ENCODE data around the gene GSK3B.

DNA sequence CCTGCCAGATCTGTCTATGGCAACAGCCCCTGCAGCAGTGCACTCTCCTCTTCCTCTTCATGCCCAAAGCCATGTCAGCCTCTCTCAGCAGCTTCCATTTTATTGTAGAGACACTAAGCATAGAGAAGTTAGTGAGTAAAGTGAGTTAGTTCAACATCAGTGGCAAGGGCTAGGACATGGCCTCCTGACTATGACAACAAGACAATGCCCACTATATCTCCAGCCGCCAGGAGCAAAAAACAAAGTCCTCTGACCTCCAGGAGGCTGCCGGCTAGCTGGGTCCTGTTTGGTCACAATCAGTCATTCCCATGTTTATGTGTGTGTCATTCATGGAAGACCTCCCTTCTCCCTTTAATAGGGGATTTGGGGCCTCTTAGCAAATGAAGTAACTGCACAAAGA lies 297.5 kb downstream of the GSK3B start:
- TF ChIP-seq, protein P1, sequence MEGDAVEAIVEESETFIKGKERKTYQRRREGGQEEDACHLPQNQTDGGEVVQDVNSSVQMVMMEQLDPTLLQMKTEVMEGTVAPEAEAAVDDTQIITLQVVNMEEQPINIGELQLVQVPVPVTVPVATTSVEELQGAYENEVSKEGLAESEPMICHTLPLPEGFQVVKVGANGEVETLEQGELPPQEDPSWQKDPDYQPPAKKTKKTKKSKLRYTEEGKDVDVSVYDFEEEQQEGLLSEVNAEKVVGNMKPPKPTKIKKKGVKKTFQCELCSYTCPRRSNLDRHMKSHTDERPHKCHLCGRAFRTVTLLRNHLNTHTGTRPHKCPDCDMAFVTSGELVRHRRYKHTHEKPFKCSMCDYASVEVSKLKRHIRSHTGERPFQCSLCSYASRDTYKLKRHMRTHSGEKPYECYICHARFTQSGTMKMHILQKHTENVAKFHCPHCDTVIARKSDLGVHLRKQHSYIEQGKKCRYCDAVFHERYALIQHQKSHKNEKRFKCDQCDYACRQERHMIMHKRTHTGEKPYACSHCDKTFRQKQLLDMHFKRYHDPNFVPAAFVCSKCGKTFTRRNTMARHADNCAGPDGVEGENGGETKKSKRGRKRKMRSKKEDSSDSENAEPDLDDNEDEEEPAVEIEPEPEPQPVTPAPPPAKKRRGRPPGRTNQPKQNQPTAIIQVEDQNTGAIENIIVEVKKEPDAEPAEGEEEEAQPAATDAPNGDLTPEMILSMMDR (conservative IDR thresholded peaks at IDR 0.05 in 1 of 2, IDR thresholded peaks at IDR 0.05 in 1 of 2; ENCODE audit: extremely low read depth in 1 of 2, insufficient read depth in 1 of 2, low read depth in 1 of 2, low read length in 2 of 2) = no peak
- no peak for TF ChIP-seq EZH2 (IDR thresholded peaks at IDR 0.05; ENCODE audit: borderline replicate concordance, low read length)

Measured in mammary epithelial cell (primary cell).